Sciatic nerve (tissue), 2 donors: Measurements from ENCODE around the gene VWA5B2. TPM values are rescaled to one million over a fixed set of nuclear protein-coding genes. Genes with fewer than 3 reads are reported as not detected.

Experiments
- ATAC-seq: fragments of 200-7000 bp; cut with Tn5 transposase; one replicate; pipeline ENCODE4 v1.9.1; 2020; ENCODE audit warnings: mild to moderate bottlenecking, moderate library complexity
- DNase-seq: peaks from one replicate; pipeline ENCODE4 v3.0.0-alpha.2; 2020; ENCODE audit warnings: low spot score
- intact Hi-C: fragments of 100-400 bp; cut with DNase I; formaldehyde crosslinking; loops from one replicate; pipeline ENCODE4 v1.14.2; 2022
- total RNA-seq: library from RNA; stranded (reverse); fragmentation: NEBNext Ultra II Directional; extraction: Animal tissue kit (Norgen Biotek cat#: 25700); gene quantifications from one replicate; pipeline ENCODE4 v1.2.1, GENCODE V29; 2021
- donor health status: DM: no; HTN: no; CAD: no.
- donor health status: DM: no; HTN: no; CAD: no.

VWA5B2 gene
- total RNA-seq, 1 donor from 2014 or later: 0.53 TPM

- DNase-seq (no peak), ATAC-seq (no peak)
- intact Hi-C loops: no loop called here
Measured at GRCh38 chr3:184239221-184239620, 9.8 kb downstream of the VWA5B2 start.

- intact Hi-C loops: no loop called here
Measured at GRCh38 chr3:184239708-184240107, 10.3 kb downstream of the VWA5B2 start.

GRCh38 chr3:184240384-184241140 is 11.2 kb downstream of the VWA5B2 start:
- DNase-seq (no peak), ATAC-seq (no peak)
- intact Hi-C loops: no loop called here

More at GRCh38 chr3:184239708-184240107, 10.3 kb downstream of the VWA5B2 start:
- ATAC-seq (no peak), DNase-seq (no peak)

- ATAC-seq (no peak), DNase-seq (no peak)
- intact Hi-C loops: no loop called here
Measured at GRCh38 chr3:184241141-184241446, 11.7 kb downstream of the VWA5B2 start.

GRCh38 chr3:184241447-184242296 is 12.3 kb downstream of the VWA5B2 start:
- DNase-seq (no peak), ATAC-seq (peak; percentile 60)
- intact Hi-C loops: no loop called here

- no peak for ATAC-seq
- DNase-seq: no peak
Measured at GRCh38 chr3:184242297-184242685, 12.9 kb downstream of the VWA5B2 start.

GRCh38 chr3:184248454-184249411 is 19.3 kb downstream of the VWA5B2 start, which contains the start of gene ALG3:
Gene ALG3 (minus strand): TSS chr3:184248962. CDS start chr3:184248940, 22 bp downstream.
- DNase-seq: peak; percentile 92
- intact Hi-C loops: no loop called here
- ATAC-seq: peak; percentile 91

More at GRCh38 chr3:184242297-184242685, 12.9 kb downstream of the VWA5B2 start:
- intact Hi-C loops: no loop called here

- ATAC-seq (peak; percentile 100), DNase-seq (peak; percentile 95)
- intact Hi-C loops: no loop called here
Measured at GRCh38 chr3:184249412-184250166, 20.2 kb downstream of the VWA5B2 start, which contains the start of gene EEF1AKMT4. Gene EEF1AKMT4 (plus strand): TSS chr3:184249672. CDS start chr3:184249695, 23 bp downstream.

GRCh38 chr3:184250167-184250828 is 20.9 kb downstream of the VWA5B2 start:
- intact Hi-C loops: no loop called here
- peak; percentile 88 for ATAC-seq
- peak; percentile 90 for DNase-seq

- ATAC-seq: no peak
- intact Hi-C loops: no loop called here
- DNase-seq: no peak
Measured at GRCh38 chr3:184255291-184256039, 26.1 kb downstream of the VWA5B2 start.

GRCh38 chr3:184257083-184257915 is 27.9 kb downstream of the VWA5B2 start:
- ATAC-seq (no peak), DNase-seq (no peak)
- intact Hi-C loops: no loop called here

GRCh38 chr3:184258926-184259325 is 29.5 kb downstream of the VWA5B2 start:
- intact Hi-C loops: no loop called here
- DNase-seq: no peak
- no peak for ATAC-seq

- ATAC-seq (no peak), DNase-seq (no peak)
- intact Hi-C loops: no loop called here
Measured at GRCh38 chr3:184259396-184259877, 30.1 kb downstream of the VWA5B2 start.

- intact Hi-C loops: no loop called here
- ATAC-seq (peak; percentile 8), DNase-seq (no peak)
Measured at GRCh38 chr3:184259878-184260723, 30.7 kb downstream of the VWA5B2 start.

- intact Hi-C loops: no loop called here
- DNase-seq: no peak
- no peak for ATAC-seq
Measured at GRCh38 chr3:184260724-184261269, 31.4 kb downstream of the VWA5B2 start.
